ENCODE data around the gene EXD1. TPM values are rescaled to one million over a fixed set of nuclear protein-coding genes. Genes with fewer than 3 reads are reported as not detected.

EXD1 gene
- total and polyA plus RNA-seq, 4 donors: not detected

DNA sequence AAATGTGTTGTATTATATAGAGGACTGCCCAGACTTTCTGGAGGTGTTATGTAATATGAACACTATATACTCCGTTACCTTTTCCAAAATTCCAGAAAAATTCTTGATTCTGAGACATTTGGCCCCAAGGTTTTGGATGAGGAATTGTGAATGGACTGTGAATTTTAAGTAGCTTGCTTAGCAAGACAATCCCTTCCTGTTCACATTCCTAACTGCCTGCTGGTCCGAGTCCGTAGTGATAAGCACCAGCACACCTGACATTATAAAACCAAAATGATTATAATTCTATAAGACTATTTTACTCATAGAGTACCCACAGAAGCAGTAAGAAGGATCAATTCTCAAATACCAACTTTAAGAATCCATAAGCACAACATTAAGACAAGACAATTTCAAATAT is 11.2 kb downstream of the EXD1 start:
- no peak for TF ChIP-seq JUND (IDR thresholded peaks at IDR 0.05)
- 80% methylated on average over 3 of the region's 3 CpGs for WGBS
- Histone ChIP-seq H3K9me3 (ENCODE audit: control insufficient read depth in 4 of 4, low read length in 3 of 4) (no peaks in the 10 kb centered on the region), H3K9ac (ENCODE audit: low read depth in 1 of 2, low read length in 2 of 2) (no peak overlapping the region), H3K4me1 (ENCODE audit: control insufficient read depth in 4 of 4, insufficient read depth in 4 of 4, low read length in 3 of 4) (no peaks in the 10 kb centered on the region), H3K27me3 (ENCODE audit: control insufficient read depth in 4 of 4, insufficient read depth in 4 of 4, low read length in 3 of 4) (no peaks in the 10 kb centered on the region), H3K27ac (ENCODE audit: low read depth in 1 of 2, low read length in 2 of 2) (no peak overlapping the region), H3K4me3 (ENCODE audit: low read depth in 1 of 3, low read length in 3 of 3) (no peak overlapping the region), H3K36me3 (ENCODE audit: control insufficient read depth in 4 of 4, insufficient read depth in 3 of 4, low read depth in 1 of 4, low read length in 3 of 4) (no peaks in the 10 kb centered on the region)
- DNase-seq (ENCODE audit: low spot score): no peak

DNA sequence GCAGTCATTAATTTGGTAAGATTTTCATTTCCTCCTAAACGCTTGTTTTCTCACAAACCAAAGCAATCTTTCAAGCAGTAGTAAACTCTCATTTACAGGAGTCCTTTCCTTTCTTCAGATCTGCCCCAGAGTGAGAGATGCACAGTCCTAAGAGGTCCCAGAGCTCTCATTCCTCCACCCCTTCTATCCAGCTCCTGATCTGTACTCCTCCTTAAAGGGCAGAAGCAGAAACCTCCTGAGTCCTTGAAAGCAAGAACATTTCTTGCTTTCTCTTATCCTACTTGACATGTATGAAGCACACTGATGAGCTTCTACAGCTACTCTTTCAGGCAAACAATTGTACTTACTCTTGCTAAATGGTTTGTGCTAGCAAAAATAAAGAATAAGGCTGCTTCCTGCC is 11.7 kb downstream of the EXD1 start:
- H3K9me3 ChIP-seq (ENCODE audit: control insufficient read depth in 4 of 4, low read length in 3 of 4): no peaks in the 10 kb centered on the region
- H3K9ac ChIP-seq (ENCODE audit: low read depth in 1 of 2, low read length in 2 of 2): no peak overlapping the region
- H3K27ac ChIP-seq (ENCODE audit: low read depth in 1 of 2, low read length in 2 of 2): no peak overlapping the region
- WGBS: 68% methylated on average over 1 of the region's 1 CpG
- no peak overlapping the region for H3K4me3 ChIP-seq (ENCODE audit: low read depth in 1 of 3, low read length in 3 of 3)
- H3K27me3 ChIP-seq (ENCODE audit: control insufficient read depth in 4 of 4, insufficient read depth in 4 of 4, low read length in 3 of 4): no peaks in the 10 kb centered on the region
- TF ChIP-seq, protein P1, sequence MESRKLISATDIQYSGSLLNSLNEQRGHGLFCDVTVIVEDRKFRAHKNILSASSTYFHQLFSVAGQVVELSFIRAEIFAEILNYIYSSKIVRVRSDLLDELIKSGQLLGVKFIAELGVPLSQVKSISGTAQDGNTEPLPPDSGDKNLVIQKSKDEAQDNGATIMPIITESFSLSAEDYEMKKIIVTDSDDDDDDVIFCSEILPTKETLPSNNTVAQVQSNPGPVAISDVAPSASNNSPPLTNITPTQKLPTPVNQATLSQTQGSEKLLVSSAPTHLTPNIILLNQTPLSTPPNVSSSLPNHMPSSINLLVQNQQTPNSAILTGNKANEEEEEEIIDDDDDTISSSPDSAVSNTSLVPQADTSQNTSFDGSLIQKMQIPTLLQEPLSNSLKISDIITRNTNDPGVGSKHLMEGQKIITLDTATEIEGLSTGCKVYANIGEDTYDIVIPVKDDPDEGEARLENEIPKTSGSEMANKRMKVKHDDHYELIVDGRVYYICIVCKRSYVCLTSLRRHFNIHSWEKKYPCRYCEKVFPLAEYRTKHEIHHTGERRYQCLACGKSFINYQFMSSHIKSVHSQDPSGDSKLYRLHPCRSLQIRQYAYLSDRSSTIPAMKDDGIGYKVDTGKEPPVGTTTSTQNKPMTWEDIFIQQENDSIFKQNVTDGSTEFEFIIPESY (IDR thresholded peaks at IDR 0.05): no peak
- TF ChIP-seq JUND (IDR thresholded peaks at IDR 0.05) (no peak), RAD21 (IDR thresholded peaks at IDR 0.05) (no peak), HNF4G (IDR thresholded peaks at IDR 0.05) (no peak), RXRA (IDR thresholded peaks at IDR 0.05) (no peak), FOXA2 (IDR thresholded peaks at IDR 0.05) (no peak), NR2F2 (IDR thresholded peaks at IDR 0.05) (no peak), GABPA (IDR thresholded peaks at IDR 0.05 in 1 of 2, conservative IDR thresholded peaks at IDR 0.05 in 1 of 2) (no peak), SP1 (IDR thresholded peaks at IDR 0.05) (no peak), TAF1 (conservative IDR thresholded peaks at IDR 0.05) (no peak), FOXA1 (IDR thresholded peaks at IDR 0.05) (no peak), YY1 (IDR thresholded peaks at IDR 0.05) (no peak), HNF4A (conservative IDR thresholded peaks at IDR 0.05) (no peak), EGR1 (IDR thresholded peaks at IDR 0.05; ENCODE audit: low read depth in 2 of 2) (no peak)
- TF ChIP-seq, protein P2, sequence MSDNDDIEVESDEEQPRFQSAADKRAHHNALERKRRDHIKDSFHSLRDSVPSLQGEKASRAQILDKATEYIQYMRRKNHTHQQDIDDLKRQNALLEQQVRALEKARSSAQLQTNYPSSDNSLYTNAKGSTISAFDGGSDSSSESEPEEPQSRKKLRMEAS (IDR thresholded peaks at IDR 0.05): no peak
- TF ChIP-seq, protein P3, sequence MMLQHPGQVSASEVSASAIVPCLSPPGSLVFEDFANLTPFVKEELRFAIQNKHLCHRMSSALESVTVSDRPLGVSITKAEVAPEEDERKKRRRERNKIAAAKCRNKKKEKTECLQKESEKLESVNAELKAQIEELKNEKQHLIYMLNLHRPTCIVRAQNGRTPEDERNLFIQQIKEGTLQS (IDR thresholded peaks at IDR 0.05): no peak
- TF ChIP-seq, protein P4, sequence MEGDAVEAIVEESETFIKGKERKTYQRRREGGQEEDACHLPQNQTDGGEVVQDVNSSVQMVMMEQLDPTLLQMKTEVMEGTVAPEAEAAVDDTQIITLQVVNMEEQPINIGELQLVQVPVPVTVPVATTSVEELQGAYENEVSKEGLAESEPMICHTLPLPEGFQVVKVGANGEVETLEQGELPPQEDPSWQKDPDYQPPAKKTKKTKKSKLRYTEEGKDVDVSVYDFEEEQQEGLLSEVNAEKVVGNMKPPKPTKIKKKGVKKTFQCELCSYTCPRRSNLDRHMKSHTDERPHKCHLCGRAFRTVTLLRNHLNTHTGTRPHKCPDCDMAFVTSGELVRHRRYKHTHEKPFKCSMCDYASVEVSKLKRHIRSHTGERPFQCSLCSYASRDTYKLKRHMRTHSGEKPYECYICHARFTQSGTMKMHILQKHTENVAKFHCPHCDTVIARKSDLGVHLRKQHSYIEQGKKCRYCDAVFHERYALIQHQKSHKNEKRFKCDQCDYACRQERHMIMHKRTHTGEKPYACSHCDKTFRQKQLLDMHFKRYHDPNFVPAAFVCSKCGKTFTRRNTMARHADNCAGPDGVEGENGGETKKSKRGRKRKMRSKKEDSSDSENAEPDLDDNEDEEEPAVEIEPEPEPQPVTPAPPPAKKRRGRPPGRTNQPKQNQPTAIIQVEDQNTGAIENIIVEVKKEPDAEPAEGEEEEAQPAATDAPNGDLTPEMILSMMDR (IDR thresholded peaks at IDR 0.05; ENCODE audit: low read depth, low read length, missing input control): no peak
- TF ChIP-seq, protein P5, sequence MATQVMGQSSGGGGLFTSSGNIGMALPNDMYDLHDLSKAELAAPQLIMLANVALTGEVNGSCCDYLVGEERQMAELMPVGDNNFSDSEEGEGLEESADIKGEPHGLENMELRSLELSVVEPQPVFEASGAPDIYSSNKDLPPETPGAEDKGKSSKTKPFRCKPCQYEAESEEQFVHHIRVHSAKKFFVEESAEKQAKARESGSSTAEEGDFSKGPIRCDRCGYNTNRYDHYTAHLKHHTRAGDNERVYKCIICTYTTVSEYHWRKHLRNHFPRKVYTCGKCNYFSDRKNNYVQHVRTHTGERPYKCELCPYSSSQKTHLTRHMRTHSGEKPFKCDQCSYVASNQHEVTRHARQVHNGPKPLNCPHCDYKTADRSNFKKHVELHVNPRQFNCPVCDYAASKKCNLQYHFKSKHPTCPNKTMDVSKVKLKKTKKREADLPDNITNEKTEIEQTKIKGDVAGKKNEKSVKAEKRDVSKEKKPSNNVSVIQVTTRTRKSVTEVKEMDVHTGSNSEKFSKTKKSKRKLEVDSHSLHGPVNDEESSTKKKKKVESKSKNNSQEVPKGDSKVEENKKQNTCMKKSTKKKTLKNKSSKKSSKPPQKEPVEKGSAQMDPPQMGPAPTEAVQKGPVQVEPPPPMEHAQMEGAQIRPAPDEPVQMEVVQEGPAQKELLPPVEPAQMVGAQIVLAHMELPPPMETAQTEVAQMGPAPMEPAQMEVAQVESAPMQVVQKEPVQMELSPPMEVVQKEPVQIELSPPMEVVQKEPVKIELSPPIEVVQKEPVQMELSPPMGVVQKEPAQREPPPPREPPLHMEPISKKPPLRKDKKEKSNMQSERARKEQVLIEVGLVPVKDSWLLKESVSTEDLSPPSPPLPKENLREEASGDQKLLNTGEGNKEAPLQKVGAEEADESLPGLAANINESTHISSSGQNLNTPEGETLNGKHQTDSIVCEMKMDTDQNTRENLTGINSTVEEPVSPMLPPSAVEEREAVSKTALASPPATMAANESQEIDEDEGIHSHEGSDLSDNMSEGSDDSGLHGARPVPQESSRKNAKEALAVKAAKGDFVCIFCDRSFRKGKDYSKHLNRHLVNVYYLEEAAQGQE (IDR thresholded peaks at IDR 0.05): no peak
- H3K36me3 ChIP-seq (ENCODE audit: control insufficient read depth in 4 of 4, insufficient read depth in 3 of 4, low read depth in 1 of 4, low read length in 3 of 4): no peaks in the 10 kb centered on the region
- no peaks in the 10 kb centered on the region for H3K4me1 ChIP-seq (ENCODE audit: control insufficient read depth in 4 of 4, insufficient read depth in 4 of 4, low read length in 3 of 4)
- DNase-seq (ENCODE audit: low spot score): no peak

All from liver (tissue), 9 donors.